GM19328 (cell line): ENCODE results near the gene FARP2.
"Not testable (repeated sequence)": the region's sequence is repeated elsewhere in the genome, so short reads cannot be mapped to it uniquely, and the experiment has no call there.

ENCODE experiments used
- ATAC-seq: cut with Tn5 transposase; IDR thresholded peaks from one replicate; pipeline ENCODE4 v1.9.1; 2021; ENCODE audit warnings: mild to moderate bottlenecking, moderate library complexity; ENCODE audit not compliant: unreplicated experiment

The FARP2 gene

DNA sequence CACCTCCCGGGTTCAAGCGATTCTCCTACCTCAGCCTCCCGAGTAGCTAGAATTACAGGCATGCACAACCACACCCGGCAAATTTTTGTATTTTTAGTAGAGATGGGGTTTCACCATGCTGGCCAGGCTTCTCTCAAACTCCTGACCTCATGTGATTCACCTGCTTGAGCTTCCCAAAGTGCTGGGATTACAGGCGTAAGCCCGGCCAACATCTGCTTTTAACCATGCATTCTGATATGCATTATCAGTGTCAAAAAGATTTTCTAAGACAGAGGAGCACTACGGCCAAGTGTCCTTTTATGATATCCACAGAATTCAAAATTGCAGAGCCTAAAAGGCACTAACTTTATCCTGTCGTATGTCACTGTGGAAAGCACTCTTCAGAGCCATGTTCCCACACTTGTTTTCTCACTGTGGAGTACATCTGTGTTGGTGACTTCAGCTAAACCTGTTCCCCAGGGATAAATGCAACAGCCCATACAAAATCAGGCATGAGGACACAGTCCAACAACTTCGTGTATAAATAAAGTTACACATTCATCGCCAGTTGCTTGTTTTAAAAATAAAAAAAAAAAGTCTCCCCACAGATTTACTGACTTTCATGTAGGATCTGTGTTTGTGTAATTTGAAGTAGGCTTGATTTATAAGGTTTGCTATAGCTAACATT, 95.9 kb downstream of the FARP2 start:
- ATAC-seq, result no peak

DNA sequence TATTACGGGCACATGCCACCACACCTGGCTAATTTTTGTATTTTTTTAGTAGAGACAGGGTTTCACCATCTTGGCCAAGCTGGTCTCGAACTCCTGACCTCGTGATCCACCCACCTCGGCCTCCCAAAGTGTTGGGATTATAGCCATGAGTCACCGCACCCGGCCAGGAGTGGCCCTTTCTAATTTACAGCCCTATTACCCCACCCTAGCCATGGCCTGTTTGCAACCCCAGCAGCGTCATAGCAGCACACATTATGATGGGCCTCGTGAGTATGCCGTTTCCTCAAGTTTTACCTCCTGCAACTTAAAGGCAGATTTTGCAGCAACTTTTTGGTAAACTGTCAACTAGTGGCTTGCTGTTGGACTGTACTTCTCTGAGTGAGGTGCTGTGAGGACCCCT, 97.8 kb downstream of the FARP2 start:
- ATAC-seq, result not testable (repeated sequence)

DNA sequence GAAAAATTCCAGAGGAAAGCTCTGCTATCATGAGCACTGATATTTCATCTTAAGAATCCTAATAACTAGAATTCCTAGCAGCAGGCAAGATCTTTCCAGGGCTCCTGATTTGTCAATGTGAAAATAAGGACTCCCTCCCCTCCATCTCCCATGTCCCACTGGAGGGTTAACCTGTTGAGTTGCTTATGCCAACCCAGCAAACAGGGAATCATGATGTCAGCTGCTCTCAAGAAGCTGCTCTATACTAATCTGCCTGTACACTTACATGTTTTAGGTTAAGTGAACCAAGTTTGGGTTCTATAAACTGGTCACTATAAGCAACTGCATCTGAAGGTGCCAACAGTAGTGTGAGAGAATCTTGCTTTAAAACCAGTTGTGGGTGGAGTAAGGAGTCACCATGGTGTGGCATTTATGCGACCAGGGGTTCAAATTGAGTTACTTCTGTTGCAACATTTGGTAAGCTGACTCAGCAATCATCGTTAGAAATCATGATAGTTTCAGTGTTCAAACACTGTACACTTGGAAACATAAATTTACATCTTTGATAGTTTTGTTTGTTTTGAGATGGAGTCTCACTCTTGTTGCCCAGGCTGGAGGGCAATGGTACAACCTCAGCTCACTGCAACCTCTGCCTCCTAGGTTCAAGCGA, 98.9 kb downstream of the FARP2 start:
- no peak for ATAC-seq

DNA sequence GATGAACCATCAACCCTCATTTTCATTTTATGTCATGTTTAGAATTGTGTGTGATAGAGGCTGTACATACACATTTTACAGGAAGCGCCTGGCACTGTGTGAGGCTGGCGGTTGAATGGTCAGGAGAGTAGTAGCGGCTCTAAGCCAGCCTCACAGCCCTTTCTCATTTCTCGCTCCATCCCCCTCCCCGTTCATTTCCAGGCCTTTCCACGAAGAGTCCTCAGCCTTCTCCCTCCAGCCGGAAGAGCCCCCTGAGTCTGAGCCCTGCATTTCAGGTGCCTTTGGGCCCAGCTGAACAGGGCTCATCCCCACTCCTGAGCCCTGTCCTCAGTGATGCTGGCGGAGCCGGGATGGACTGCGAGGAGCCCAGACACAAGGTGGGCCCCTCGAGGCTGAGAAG, 100.5 kb downstream of the FARP2 start:
- no peak for ATAC-seq

DNA sequence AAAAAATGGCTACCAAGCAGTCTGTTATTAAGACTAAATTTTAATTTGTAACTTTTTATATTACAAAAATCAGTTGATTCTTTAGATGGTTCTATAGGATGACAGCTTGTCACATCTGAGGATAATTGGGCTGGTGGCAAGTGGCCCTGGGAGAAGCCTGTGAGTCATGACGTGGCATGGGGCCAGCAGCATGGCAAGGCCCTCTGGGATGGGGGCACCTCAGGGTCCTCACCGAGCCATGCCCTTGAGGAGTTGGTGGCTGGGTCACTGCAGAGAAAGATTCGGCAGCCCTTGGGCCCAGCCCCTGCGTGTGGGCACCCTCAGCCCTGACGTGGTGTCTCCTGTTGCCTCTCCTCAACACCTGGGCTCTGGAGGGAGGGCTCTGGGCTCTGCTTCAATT, 102.6 kb downstream of the FARP2 start:
- ATAC-seq, result no peak

DNA sequence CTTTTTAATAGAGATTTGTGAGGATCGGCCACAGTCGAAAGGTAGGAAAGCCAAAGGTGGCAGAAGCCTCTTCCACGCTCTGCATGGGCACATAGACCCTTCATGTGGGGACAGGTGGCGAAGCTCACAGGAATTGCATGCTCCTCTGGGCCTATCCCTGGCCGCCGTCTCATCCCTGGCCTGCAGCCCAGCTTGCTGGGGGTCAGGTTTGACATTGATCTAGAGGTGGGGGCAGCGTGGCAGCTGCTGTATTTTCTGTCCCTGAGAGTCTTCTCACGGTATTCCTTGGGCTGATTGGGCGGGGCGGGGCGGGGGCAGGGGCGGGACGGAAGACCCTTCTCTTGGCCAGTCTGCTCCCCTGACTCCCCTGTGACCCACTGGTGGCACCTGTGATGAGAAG, 103.4 kb downstream of the FARP2 start:
- ATAC-seq, result no peak

DNA sequence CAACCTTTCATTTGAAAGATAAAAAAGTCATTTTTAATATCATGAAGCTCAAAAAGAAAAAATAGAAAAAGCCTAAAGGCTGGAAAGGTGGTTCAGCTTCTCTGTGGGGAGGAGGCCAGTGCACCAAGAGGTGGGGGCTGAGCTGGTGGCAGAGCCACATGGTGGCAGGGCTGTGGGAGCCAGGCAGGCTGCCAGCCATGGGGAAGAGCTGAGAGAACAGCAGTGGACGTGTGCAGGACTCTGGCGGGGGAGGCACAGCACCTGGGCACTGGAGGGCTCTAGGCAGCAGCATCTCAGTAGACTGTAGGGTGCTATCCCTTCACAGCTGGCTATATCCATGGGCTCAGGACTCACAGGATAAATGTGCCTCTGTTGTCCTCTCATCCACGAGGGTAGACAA, 104.5 kb downstream of the FARP2 start:
- no peak for ATAC-seq

DNA sequence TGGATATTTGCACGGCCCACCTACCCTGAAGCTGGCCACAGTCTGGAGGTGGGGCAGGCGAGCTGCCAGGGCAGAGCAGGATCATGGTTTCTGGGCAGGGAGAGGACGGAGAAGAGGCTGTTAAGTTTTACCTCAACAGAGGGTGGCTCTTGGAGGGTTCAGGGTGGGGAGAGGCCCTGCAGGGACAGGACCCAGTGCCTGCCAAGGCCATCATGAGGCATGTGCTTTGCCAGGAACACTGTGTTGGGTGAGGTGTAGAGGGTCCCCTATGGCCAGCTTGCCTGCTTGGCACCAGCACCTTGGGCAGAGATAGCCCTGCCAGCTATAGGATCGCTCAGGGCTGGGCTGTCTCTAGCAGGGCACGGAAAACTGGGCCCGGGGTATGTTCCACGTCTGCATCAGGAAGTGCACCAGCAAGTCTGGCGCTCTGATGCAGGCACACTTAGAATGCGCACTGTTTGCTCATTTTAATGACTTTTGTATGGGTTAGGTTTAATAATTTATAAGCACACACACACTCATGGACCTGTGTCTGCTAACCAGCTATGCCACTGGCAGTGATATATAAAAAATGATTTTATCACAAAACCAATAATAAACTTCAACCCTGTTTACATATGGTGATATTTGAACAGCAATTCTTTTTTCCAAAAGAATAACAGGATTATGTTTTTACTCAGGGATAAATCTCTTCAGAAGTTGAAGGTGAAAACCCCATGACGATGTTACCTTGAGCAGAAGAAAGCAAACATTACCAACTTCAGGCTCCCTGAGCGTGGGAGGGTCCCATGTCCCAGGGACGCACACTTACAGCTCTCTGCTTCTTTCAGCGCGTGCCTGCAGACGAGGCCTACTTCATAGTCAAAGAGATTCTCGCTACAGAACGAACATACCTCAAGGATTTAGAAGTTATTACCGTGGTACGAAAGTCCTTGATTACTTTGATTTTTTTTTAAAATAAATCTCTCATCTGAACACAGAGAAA, 105.9 kb downstream of the FARP2 start:
- ATAC-seq, result no peak

DNA sequence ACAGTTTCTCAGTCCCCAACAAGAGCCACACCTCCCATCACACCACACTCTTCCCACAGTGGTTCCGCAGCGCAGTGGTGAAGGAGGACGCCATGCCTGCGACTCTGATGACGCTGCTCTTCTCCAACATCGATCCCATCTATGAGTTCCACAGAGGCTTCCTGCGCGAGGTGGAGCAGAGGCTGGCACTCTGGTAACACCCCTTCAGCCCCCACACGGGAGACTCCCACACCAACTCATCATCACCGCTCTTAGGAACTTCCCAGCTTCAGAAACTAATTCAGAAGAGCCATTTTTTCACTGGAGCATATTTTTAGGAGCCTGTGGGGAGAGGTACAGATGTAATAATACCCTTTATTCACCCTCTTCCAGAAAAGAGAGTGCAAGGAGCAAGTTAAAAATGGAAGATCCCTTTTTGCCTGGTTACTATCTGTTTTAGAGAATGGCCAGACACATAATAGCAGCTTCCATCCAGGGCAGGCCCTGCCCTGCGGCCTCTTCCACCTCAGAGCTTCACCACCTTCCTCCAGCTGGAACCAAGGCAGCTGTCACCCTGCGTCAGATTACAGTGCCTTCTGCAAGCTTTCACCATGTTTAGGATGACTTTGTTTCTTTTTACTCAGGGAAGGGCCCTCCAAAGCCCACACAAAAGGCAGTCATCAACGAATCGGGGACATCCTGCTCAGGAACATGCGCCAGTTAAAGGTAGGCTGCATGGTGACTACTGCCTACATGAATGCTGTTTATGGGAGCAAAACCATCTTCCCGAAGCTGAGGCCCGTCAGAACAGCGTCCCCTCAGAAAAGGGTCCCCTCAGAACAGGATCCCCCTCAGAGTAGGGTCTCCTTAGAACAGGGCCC, 107.4 kb downstream of the FARP2 start:
- ATAC-seq, result no peak

DNA sequence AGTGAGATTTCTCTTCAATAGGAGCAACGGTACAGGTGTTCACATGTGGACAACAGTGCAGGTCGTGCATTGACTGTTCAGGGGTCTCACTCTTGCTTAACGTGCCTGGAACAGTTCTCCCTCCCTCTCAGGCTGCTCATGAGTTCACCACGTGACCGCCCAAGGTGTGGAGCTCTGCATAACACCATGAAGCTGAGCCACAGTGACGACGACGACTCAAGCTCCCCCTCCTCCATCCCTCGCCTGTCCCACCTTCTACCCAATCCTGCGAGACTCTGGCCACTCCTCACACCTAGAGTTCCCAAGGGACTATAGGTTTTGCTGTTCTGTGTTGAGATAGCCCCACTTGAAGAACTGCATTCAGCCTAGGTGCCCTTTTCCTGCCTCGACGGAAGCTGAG, 109.5 kb downstream of the FARP2 start:
- no peak for ATAC-seq

DNA sequence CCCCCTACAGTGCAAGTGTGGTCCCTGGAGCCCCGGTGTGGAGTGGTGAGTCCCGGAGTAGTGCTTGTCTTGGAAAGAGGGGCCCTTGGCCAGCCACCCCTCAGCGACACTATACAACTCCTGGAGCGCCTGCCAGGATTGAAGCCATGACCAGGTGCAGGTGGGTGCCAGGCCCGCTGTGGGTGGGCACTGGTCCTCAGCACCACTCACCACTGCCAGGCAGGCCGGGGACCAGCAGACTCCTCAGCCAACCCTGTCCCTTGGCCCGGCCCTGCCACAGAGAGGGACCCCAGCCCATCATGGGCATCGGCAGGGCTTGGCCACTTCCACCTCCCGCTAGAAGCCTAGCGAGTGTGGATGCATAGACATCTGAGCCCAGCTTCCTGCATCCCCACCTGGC, 110.1 kb downstream of the FARP2 start:
- ATAC-seq, result no peak

DNA sequence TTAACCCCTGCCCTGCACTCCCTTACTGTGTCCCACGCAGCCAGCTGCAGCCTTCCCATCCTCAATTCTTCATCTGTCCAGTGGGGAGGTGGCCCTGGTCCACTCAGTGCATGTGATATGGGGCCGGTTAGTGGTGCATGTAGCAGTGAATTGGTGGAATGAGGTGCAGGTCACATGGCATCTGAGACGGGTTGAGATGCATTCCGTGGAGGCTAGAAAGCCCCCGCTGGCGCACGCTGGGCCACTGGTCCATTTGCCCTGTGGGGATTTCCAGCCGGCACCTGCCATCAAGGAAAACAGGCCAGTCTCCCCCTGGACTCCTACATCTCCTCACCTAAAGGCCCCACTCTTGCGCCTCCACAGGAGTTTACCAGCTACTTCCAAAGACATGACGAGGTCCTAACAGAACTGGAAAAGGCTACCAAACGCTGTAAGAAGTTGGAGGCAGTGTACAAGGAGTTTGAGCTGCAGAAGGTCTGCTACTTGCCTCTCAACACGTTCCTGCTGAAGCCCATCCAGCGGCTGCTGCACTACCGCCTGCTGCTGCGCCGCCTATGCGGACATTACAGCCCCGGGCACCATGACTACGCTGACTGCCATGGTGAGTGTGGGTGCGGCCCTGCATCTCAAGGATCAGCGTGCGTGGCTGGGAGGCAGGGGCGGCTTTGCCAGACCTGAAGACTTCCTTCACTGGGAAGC, 111.8 kb downstream of the FARP2 start:
- no peak for ATAC-seq

DNA sequence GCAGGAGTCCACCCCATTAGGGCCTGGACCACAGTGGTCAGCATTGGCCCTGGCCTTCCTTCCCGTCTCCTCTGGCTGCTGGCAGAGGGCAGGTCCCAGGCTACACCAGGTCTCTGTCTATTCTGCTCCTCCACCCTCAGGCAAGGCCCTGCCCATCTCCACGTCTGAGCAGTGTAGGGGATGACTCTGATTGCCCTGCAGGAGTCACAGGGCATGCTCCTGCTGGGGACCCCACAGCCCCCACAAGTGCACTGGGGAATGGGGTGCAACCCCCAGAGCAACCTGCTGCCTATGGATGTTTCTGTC, 112.3 kb downstream of the FARP2 start:
- ATAC-seq, result no peak

DNA sequence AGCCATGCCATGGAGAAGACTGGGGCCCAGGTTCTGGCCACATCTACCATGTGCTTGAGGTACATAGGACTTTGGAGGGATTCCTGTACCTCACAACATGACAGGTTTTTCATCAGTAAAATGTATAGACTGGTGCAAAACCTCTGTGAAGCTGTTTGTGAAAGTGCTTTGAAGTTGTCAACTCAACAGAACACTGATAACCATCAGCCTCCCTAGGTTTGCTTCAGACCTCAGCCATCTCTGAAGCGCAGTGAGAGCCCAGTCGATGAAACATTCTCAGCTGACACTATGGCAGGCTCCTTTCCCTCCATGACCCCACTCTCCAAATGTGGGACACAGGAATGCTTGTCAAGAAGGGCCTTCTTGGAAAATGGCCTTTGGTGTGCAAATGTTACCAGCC, 113.7 kb downstream of the FARP2 start:
- no peak for ATAC-seq

DNA sequence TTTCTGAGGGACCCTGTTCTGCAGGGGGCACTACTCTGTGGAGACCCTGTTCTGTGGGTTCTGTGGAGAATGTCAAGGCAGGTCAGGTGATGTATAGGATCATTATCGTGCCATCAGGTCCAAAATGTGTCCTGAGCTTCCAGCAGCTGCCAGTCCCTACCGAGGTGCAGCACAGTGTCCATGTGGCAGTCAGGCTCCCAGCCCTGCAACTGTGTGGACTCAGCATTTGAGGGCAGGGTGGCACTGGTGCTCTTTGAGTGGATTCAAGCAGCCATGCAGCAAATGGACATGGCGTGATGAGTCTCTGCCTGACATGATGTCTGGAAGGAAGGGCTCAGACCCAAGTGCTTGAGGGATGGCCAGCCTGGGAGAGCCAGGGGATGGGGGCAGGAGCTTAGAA, 117.3 kb downstream of the FARP2 start:
- no peak for ATAC-seq

DNA sequence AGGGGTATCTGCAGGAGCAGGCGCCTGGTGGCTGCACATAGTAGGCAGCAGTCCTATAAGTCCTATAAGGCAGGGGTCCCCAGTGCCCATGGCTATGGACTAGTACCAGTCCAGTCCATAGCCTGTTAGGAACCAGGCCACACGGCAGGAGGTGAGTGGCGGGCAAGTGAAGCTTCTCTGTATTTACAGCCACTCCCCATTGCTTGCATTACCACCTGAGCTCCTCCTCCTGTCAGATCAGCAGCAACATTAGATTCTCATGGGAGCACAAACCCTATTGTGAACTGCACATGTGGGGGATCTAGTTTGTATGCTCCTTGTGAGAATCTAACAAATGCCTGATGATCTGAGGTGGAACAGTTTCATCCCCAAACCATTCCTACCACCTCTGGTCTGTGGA, 119.2 kb downstream of the FARP2 start:
- ATAC-seq, result no peak

DNA sequence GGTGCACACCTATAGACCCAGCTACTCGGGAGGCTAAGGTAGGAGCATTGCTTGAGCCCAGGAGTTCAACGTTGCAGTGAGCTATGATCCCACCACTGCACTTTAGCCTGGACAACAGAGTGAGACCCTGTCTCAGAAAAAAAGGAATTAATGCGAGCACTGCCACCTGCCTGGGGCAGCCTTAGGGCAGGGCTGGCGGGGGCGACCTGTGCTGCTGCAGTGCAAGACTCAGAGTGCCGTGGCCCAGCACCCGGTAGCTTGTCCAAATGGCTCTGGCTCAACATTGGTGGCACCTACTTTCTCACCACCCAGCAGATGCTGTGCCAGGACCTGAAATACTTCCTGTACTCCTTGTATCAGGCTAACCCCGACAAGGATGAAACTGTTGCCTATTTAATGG, 122.1 kb downstream of the FARP2 start:
- ATAC-seq, result no peak

DNA sequence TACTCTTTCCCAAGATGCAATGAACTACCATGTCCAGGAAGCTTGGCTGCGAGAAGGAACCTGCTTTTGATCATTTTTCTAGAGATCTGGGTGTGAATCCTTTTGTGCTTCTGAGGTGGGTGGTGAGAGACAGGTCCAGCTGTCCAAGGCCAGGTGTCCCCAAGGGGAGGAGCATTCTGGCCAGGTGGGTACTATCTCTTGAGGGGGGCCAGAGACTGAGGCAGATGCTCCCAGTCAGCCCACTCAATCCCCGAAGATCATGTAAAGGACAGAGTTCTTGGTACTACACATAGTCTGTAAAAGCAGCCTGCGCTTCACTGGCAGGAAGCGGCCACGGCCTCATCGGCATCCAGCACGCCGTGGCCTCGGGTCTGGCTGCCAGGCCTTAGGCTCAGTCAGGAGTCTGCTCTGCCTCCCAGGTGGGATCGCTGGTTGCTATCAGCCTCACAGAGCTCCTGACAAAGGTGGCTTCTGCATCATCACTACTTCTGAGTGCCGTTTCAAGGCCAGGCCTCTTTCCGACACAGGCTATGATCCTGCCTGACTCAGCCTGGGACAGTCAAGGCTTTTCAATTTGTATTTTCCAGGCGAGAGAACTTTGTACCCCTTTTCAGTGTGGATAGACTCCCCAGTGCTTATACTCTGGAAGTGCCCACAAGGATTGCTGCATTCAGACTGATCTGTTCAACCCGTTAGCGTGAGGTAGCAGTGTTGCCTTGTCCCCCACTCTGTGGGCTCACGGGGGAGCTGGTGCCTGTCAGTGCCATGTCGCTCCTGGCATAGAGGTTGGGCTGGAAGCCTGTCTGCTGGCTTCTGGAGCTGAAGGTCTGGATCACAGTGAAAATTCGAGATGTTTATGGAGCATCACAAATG, 123.2 kb downstream of the FARP2 start:
- ATAC-seq, result no peak

DNA sequence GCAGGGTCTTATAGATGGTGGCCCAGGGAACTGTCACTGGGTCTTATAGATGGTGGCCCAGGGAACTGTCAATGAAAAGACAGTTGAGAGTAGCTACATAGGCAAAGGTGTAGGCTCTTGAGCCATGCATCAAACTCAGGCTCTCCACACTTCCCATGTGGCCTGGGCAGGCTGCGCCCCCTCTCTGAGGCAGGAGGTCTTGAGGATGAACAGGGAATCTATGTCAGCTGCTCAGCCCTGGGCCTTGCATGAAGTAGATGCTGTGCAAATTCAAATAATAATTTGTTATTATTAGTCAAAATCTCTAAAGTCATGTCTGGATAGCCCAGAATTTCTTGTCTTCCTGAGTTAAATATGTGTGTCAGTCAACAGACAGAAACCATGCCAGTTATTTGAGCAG, 125.6 kb downstream of the FARP2 start:
- no peak for ATAC-seq
